Parathyroid adenoma (tissue), 2 donors: Measurements from ENCODE around the gene SLC2A8.

ENCODE experiments used
- H2AFZ ChIP-seq: fragments of 300-600 bp; sonication (generic); one replicate; pipeline ENCODE4 v1.7.0; 2017; ENCODE audit warnings: antibody characterized with exemption, mild to moderate bottlenecking
- H3K27ac ChIP-seq: fragments of 300-600 bp; sonication (generic); one replicate; pipeline ENCODE4 v1.7.0; 2017
- H3K27me3 ChIP-seq: fragments of 300-600 bp; sonication (generic); one replicate; pipeline ENCODE4 v1.7.0; 2017; ENCODE audit warnings: low read length; ENCODE audit not compliant: control insufficient read depth, insufficient read depth
- H3K36me3 ChIP-seq: fragments of 300-600 bp; sonication (generic); one replicate; pipeline ENCODE4 v1.7.0; 2017; ENCODE audit warnings: low read length; ENCODE audit not compliant: control insufficient read depth, insufficient read depth
- H3K4me1 ChIP-seq: fragments of 300-600 bp; sonication (generic); one replicate; pipeline ENCODE4 v1.7.0; 2017; ENCODE audit warnings: control low read depth
- H3K4me2 ChIP-seq: fragments of 300-600 bp; sonication (generic); one replicate; pipeline ENCODE4 v1.7.0; 2017; ENCODE audit warnings: low read length
- H3K4me3 ChIP-seq: fragments of 300-600 bp; sonication (generic); one replicate; pipeline ENCODE4 v1.7.0; 2017; ENCODE audit warnings: low read depth, low read length
- H3K79me2 ChIP-seq: fragments of 300-600 bp; sonication (generic); one replicate; pipeline ENCODE4 v1.7.0; 2017; ENCODE audit warnings: control low read depth
- H3K9ac ChIP-seq: fragments of 300-600 bp; sonication (generic); one replicate; pipeline ENCODE4 v1.7.0; 2017; ENCODE audit warnings: mild to moderate bottlenecking
- H3K9me3 ChIP-seq: fragments of 300-600 bp; sonication (generic); one replicate; pipeline ENCODE4 v1.7.0; 2017; ENCODE audit warnings: low read length; ENCODE audit not compliant: control insufficient read depth
- CTCF ChIP-seq: fragments of 300-600 bp; sonication (generic); IDR thresholded peaks from one replicate; pipeline ENCODE4 v1.7.0; 2017; ENCODE audit warnings: antibody characterized with exemption, mild to moderate bottlenecking
- donor health status: primary hyperparathyroidism.

The SLC2A8 gene

DNA sequence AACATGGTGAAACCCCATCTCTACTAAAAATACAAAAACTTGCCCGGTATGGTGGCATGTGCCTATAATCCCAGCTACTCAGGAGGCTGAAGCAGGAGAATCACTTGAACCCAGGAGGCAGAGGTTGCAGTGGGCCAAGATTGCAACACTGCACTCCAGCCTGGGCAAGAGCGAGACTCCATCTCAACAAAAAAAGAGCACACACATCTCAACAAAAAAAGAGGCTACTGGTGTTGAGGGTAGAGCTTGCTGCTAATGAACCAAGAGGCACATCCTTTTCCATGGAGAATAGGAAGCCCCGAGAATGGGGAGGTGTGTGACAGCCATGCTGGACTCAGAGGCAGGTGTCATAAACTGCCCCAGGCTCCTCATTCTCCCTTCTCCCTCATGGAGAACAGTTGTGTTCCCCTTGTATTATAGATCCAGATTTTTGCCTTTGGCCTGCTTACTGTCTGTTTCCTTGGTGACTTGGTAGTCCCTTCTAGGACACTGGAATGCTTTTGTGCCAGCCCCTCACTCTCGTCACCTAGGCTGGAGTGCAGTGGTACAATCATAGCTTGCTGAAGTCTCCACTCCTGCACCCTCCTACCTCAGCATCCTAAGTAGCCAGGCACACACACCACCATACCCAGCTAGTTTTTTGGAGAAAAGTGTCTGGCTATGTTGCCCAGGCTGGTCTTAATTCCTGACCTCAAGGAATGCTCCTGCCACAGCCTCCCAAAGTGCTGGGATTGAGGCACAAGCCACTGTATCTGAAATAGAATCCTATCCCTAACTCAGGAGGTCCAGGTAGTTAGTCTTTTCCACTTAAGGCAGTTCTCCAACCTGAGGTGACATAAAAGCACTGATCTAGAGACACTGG lies 49.1 kb downstream of the SLC2A8 start:
- TF ChIP-seq CTCF = no peak
- Histone ChIP-seq H3K36me3 (peaks cover 3% of the 10 kb centered on the region), H3K4me3 (no peak overlapping the region), H3K27me3 (no peaks in the 10 kb centered on the region), H2AFZ (no peak overlapping the region), H3K9me3 (no peaks in the 10 kb centered on the region), H3K4me2 (no peak overlapping the region), H3K4me1 (no peaks in the 10 kb centered on the region), H3K9ac (no peak overlapping the region), H3K27ac (no peak overlapping the region), H3K79me2 (no peaks in the 10 kb centered on the region)

GRCh38 chr9:127446713-127447415 lies 49.9 kb downstream of the SLC2A8 start:
- H2AFZ ChIP-seq = no peak overlapping the region
- H3K4me1 ChIP-seq = no peaks in the 10 kb centered on the region
- peaks cover 3% of the 10 kb centered on the region for H3K36me3 ChIP-seq
- no peak overlapping the region for H3K9ac ChIP-seq
- H3K9me3 ChIP-seq = no peaks in the 10 kb centered on the region
- H3K4me3 ChIP-seq = no peak overlapping the region
- H3K27me3 ChIP-seq = no peaks in the 10 kb centered on the region
- no peak overlapping the region for H3K27ac ChIP-seq
- H3K4me2 ChIP-seq = no peak overlapping the region
- no peaks in the 10 kb centered on the region for H3K79me2 ChIP-seq
- no peak for TF ChIP-seq CTCF

GRCh38 chr9:127447416-127448111 lies 50.6 kb downstream of the SLC2A8 start:
- H3K27ac ChIP-seq = no peak overlapping the region

GRCh38 chr9:127448112-127448805 lies 51.3 kb downstream of the SLC2A8 start:
- H2AFZ ChIP-seq = no peak overlapping the region
- no peak overlapping the region for H3K9ac ChIP-seq
- H3K4me1 ChIP-seq = no peaks in the 10 kb centered on the region
- no peak overlapping the region for H3K4me2 ChIP-seq
- no peaks in the 10 kb centered on the region for H3K79me2 ChIP-seq
- H3K9me3 ChIP-seq = no peaks in the 10 kb centered on the region
- no peak overlapping the region for H3K27ac ChIP-seq
- peaks cover 3% of the 10 kb centered on the region for H3K36me3 ChIP-seq
- TF ChIP-seq CTCF = no peak
- no peak overlapping the region for H3K4me3 ChIP-seq
- no peaks in the 10 kb centered on the region for H3K27me3 ChIP-seq

More at GRCh38 chr9:127447416-127448111, 50.6 kb downstream of the SLC2A8 start:
- Histone ChIP-seq H3K79me2 (no peaks in the 10 kb centered on the region), H2AFZ (no peak overlapping the region), H3K27me3 (no peaks in the 10 kb centered on the region), H3K9me3 (no peaks in the 10 kb centered on the region), H3K4me2 (no peak overlapping the region), H3K36me3 (peaks cover 3% of the 10 kb centered on the region), H3K4me3 (no peak overlapping the region), H3K4me1 (no peaks in the 10 kb centered on the region), H3K9ac (no peak overlapping the region)
- TF ChIP-seq CTCF = no peak
